ENCODE measurements around the gene BRSK2.

The BRSK2 gene

DNA sequence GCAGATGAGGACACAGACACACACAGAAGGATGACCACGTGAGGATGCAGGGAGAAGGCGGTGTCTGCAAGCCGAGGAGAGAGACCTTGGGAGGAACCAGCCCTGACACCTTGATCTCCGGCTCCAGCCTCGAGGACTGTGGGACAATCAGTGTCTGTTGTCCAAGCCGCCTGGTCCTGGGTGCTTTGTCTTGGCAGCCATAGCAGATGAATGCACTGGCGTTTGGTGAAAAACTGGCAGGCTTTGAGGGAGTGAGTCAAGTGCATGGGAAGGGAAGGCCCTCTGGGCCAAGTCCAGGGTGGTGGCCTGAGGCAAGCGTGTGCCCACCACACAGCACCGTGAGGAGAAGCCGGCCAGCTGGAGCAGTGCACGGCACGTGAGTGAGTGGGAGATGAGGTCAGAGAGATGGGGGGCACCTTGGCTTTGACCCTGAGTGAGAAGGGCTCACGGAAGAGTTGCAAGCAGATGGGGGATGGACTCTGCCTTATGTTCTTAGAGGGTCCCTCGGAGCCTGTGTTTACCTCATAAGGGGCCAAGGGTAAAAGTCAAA lies 12.4 kb upstream of the BRSK2 start:
- FAIRE-seq: no peak

DNA sequence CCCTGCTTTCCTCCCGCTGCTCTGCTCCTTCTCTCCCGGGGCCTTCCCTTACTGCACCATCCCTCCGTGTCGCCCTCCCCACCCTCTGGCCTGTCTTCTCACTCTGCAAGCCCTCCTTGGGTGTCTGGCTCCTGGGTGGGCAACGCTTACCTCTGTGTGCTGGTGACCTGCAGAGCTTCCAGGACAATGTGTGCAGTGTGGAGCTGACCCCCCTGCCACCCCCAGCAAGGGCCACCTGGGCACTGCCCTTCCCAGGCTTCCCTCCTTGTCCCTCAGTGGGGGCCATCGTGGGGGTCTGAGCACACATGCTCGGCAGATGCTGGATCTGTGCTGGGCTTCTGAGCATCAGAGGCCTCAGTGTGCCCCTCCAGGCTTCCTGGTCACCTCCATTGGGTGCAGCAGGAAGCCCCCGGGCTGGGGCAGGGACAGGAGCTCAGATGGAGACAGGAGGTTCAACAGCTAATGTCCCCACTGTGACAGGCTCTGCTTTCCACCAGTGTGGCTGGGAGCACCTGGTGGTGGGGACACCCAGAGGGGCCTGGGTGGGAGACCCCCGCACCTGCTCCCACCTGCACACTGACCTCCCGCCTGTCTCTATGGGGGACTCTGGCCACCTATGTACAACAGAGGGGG lies 7.8 kb upstream of the BRSK2 start:
- no peak for FAIRE-seq

DNA sequence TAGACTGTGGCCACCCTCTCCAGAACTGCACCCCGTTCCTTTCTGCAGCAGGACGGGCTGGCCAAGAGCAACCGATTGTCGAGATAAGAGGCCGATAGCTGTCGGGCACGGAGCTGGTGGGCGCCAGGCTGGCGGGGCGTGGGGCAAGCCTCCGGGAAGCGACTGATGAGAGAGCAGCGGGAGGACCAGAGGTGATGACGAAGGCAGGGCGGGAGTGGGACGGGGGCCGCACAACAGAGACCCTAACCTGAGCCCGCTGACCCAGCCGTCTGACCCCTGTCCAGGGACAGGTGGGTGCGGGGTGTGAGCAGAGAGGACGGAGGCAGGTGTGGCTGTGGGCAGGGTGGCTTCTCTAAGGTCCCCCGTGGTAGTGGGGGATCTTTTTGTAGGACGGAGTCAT lies 7.3 kb upstream of the BRSK2 start:
- no peak for FAIRE-seq

GRCh38 chr11:1382831-1383607 lies 6.7 kb upstream of the BRSK2 start:
- FAIRE-seq: no peak

GRCh38 chr11:1384199-1384970 lies 5.3 kb upstream of the BRSK2 start:
- FAIRE-seq: no peak

GRCh38 chr11:1387521-1387920 lies 2.2 kb upstream of the BRSK2 start:
- FAIRE-seq: no peak

DNA sequence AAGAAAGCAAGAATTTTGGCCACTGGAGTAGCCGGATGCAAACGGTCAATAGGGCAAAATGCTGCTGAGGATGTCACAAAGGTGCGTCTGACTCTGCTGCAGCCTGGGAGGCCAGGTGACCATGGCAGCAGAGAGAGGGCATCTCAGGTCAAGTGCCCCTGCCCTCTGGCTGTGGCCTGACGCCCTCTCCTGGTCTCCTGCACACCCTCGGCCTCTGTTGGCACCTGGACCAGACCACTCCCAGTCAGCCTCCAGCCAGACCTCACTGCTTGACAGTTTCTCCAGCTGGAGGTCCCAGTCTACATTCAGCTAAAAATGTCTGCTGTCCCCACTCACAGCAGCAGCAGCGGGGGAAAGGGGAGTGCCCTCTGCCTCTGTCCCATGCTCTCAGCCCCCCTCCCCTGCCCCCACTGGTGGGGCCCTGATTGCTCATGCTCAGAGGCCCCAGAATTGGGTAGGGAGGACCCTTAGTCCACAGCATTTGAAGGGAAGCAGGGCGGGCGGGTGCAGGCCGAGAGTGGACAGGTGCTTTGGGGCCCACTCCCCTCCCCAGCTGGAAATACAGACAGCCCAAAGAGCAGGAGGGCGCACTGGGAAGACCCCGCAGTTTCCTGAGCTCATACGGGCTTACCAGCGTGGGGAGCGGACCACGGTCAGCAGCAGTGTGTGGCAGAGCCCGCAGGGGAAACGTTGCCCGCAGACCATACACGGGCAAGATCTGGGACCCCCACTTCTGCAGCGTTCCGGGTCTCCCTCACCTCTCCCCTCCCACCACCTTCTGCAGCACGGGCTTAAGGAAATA lies 1.6 kb upstream of the BRSK2 start:
- FAIRE-seq: no peak

- no peak for FAIRE-seq
Observed at GRCh38 chr11:1388763-1389102, 1.0 kb upstream of the BRSK2 start.

GRCh38 chr11:1389103-1389931 lies 417 bp upstream of the BRSK2 start:
- peak; percentile 46 for FAIRE-seq

DNA sequence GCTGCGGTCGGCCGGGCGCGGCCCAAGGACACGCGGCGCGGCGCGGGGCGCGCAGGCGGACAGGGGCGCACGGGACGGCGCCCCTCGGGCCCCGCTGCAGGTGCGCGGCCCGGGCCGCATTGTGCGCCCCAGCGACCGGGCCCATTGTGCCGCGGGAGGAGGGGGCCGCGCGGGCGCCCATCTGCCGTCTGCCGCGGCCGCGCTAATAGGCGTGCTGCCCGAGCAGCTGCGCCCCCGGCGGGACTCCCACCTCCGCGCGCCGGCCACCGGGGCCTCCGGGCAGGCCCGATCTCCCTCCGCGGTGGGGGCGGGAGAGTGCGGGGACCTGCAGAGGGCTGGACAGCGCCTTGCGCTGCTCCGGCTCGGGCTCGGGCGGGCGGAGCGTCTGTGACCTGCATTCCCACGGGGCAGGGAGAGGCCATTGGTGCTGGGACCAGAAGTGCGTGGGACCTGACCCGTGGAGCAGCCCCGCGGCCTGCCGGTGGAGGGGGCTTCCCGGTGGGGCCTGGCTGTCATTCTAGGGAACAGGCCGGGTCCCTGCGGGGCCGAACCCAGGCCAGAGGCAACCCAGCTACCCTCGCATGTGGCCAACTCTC lies 933 bp downstream of the BRSK2 start:
- no peak for FAIRE-seq

DNA sequence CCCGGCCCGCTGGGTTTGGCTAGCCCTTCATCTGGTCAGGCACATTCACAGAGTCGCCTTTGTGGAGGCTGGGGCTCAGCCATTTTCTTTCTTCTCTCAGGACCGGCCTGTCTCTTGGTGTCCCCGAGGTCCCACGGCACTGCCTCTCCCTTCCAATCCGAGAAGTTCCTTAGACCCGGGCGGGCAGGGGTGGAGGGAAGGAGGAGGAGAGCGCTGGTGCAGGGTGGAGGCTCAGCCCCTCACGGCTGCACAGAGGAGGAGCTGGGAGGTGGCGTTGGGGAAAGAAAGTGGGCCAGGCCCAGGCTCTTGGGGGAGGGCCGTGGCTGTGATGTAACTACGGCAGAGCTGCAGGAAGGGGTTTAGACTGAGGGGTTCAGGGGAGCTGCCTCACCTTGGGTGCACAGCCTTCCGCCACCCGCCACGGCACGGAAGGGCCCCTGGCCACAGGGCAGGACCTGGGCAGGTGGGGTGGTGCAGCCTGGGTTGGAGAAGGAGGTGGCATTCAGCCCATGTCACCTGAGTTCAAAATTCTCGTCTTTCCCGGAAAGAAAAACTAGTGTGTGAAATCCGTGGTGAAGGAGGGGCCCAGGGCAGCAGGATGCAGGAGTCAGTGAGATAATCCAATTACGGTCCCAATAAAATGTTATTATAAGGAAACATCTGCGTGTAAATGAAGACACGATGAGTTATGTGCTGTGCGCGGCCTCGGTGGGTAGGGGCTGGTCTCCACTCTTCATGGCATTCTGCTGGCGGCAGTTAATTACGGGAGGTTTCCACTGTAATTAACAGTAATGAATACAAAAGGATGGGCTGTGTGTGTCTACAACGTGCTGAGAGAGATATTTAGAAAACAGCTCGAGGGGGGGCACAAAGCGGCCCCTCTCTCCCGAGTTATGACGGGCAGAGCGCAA lies 1.7 kb downstream of the BRSK2 start:
- FAIRE-seq: no peak

DNA sequence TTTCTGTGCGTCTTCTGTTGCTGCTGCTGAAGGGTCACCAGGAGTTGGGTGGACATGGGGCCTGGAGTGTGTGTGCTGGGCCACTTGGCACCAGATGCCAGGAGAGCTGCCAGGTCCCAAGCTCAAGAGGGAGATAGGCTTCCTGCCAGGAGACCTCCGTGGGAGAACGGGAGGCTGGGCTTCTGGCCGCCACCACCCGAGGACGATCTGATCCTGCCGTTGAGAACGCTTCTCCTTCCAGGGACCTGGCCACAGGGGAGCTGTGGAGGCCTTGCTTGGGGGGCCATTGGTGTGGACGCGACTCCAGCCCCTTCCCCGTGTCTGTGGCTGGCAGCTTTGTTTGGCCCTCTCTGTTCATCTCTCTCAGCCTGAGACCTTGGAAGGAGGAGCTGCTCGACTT lies 2.4 kb downstream of the BRSK2 start:
- no peak for FAIRE-seq

DNA sequence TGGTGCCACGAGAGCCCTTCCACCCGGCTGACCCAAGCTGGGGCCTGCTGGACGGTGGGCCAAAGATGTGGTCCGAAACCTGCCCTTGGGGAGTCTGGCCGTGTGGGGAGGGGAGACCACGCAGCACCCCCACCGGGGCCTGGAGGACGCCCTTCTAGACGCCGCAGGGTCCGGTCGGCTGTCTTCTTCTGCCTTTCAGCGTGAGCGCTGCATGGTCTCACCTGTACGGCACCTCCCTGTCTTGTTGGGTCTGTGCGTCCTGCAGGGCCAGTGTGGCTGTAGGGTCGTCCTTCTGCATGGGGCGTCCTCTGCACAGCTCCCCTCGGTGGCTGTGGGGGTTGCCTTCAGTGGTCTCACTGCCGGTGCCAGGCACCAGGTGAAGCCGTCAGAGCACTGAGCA lies 2.8 kb downstream of the BRSK2 start:
- FAIRE-seq: no peak

- no peak for FAIRE-seq
Observed at GRCh38 chr11:1393038-1393710, 3.4 kb downstream of the BRSK2 start.

DNA sequence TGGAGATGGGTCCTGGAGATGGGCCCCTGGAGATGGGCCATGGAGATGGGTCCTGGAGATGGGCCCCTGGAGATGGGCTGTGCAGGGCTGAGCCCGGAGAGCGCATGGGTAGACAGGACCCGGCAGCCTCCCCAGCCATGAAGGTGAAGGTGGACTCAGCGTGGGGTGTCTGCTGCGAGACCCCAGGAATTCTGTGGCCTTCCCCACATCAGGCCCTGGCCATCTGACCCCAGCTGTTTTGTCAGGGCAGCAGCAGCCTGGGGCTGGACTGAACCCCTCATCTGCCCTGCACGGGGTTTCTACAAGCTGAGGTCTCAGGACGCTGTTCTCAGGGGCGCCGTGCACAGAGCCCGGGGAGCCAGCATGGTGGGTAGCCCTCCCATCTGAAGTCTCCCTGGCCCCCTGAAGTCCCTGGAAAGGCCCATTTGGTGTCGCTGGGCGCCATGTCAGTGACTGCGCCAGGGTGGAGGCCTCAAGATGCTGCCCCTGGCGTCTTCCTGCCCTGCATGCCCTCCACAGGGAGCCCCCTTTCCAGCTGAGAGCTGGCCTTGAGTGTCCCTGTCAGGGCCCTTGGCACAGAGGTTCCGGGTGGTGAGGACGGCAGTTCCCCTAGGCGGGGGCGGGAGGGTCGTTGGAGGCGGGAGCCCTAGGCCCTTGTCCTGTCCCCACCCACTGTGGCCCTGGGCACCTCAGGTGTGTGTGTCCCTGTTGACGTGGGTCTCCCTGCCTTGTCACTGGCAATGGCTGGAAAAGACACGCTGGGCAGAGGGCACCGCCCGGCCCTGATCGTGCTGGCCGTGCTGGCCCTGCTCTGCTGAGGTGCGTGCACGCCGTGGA lies 5.4 kb downstream of the BRSK2 start:
- FAIRE-seq: no peak

DNA sequence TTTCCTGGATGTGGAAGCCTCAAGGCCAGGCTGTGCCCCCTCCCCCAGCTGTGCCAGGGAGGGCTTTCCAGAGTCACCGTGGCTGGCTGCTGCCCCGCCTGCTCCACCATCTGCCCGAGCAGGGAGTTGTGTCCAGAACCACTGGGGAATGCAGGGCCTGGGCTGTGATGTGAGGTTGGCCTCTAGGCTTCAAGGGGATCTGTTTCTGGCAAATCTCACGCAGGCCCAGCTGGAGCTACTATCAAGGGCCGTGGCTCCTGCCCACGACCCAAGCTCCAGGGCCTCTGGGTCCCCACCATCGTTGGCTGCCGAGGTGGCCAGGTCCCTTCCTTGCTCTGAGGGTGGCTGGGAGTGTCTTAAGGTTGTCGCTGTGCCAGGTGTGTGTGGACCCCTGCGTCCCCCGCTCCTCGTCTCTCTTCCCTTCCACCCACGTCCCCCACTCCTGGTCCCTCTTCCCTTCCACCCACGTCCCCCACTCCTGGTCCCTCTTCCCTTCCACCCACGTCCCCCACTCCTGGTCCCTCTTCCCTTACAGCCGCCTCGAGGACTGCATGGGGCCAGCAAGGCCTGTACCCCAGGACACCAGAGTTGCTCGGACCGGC lies 6.1 kb downstream of the BRSK2 start:
- no peak for FAIRE-seq

GRCh38 chr11:1396375-1396841 lies 6.7 kb downstream of the BRSK2 start:
- FAIRE-seq: no peak

DNA sequence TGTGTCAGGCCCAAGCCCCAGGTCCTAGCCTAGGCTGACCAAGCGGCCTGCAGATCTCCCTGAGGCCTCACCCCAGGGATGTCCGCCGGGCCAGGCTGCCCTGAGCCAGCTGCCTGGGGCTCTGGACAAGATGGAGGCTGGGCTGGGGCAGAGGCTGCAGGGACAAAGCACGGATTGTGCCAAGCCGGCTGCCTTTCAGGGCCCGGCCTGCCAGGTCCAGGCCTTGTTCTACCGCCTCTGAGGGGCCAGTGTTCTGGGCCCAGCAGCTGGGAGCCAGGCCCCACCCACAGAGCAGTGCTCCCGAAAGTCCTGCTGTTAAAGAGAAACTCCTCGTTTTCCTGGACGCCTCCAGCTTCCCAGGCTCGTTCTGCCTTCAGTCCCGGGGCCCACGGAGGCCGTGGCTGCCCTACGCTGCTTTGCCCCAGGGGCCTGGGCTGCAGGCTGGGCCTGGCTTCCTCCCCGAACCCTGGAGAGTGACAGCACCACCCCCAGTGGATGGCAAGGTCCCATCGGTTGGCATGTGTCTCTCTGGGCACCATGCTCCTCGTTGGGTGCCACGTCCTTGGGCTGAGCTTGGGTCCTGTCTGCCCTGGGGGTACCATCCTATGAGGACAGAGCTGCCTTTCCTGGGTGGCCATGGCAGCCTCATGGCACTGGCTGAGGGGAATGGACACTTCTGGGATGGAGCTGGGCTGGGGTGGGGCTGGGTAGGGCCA lies 7.6 kb downstream of the BRSK2 start:
- FAIRE-seq: no peak
